ENCODE measurements around the gene UBE2I.

GRCh38 chr16:1336619-1337018, 27.2 kb downstream of the UBE2I start:
- no peak for TF ChIP-seq EZH2 (IDR thresholded peaks at IDR 0.05)
- TF ChIP-seq POLR2AphosphoS5 (IDR thresholded peaks at IDR 0.05; ENCODE audit: borderline replicate concordance, low read depth, low read length): no peak
- no peak for TF ChIP-seq FOXP2 (optimal IDR thresholded peaks at IDR 0.05; ENCODE audit: control extremely low read depth, extremely low read length, insufficient read depth)

Data from SK-N-MC (cell line).